OCI-LY1 (cell line): Measurements from ENCODE around the gene OR9G1.

Experiments
- H2AFZ ChIP-seq: fragments of 200-600 bp; sonication (generic), shearing (Covaris generic); 2 replicates; pipeline ENCODE4 v1.6.0; 2014; ENCODE audit warnings: antibody characterized with exemption, mild to moderate bottlenecking, low read length
- H3F3A ChIP-seq: fragments of 200-600 bp; sonication (generic), shearing (Covaris generic); 2 replicates; pipeline ENCODE4 v1.6.0; 2014; ENCODE audit warnings: mild to moderate bottlenecking, antibody characterized with exemption, low read length, moderate library complexity; ENCODE audit not compliant: insufficient read depth
- H3K27ac ChIP-seq: fragments of 200-600 bp; sonication (generic); 2 replicates; pipeline ENCODE4 v1.5.1; 2014; ENCODE audit warnings: low read length, mixed run types, mild to moderate bottlenecking, low read depth; ENCODE audit not compliant: poor library complexity, severe bottlenecking
- H3K27me3 ChIP-seq: fragments of 200-600 bp; sonication (generic); 2 replicates; pipeline ENCODE4 v1.6.0; 2014; ENCODE audit warnings: antibody characterized with exemption, mild to moderate bottlenecking, low read length, moderate library complexity; ENCODE audit not compliant: insufficient read depth
- H3K36me3 ChIP-seq: fragments of 200-600 bp; sonication (generic); 2 replicates; pipeline ENCODE4 v1.6.1; 2014; ENCODE audit warnings: mild to moderate bottlenecking, antibody characterized with exemption, low read length, moderate library complexity, mixed read lengths; ENCODE audit not compliant: insufficient read depth
- H3K4me1 ChIP-seq: fragments of 200-600 bp; sonication (generic); 2 replicates; pipeline ENCODE4 v1.5.1; 2014; ENCODE audit warnings: mild to moderate bottlenecking, low read length, moderate library complexity; ENCODE audit not compliant: insufficient read depth, severe bottlenecking
- H3K4me2 ChIP-seq: fragments of 200-600 bp; sonication (generic), shearing (Covaris generic); 2 replicates; pipeline ENCODE4 v1.6.1; 2014; ENCODE audit warnings: low read length
- H3K4me3 ChIP-seq: fragments of 200-600 bp; sonication (generic); 2 replicates; pipeline ENCODE4 v1.5.1; 2014; ENCODE audit warnings: low read length, low read depth, mild to moderate bottlenecking, mixed read lengths; ENCODE audit not compliant: poor library complexity, severe bottlenecking
- H3K79me2 ChIP-seq: fragments of 200-600 bp; shearing (Covaris generic); 2 replicates; pipeline ENCODE4 v1.6.1; 2016; ENCODE audit warnings: mixed run types, low read length, mixed read lengths; ENCODE audit not compliant: insufficient read depth
- H3K9ac ChIP-seq: fragments of 200-600 bp; sonication (generic), shearing (Covaris generic); 2 replicates; pipeline ENCODE4 v1.6.1; 2014; ENCODE audit warnings: mild to moderate bottlenecking, low read length, mixed read lengths
- H3K9me2 ChIP-seq: fragments of 200-600 bp; sonication (generic), shearing (Covaris generic); 2 replicates; pipeline ENCODE4 v1.6.1; 2014; ENCODE audit warnings: low read depth, mild to moderate bottlenecking, low read length, mixed read lengths
- H3K9me3 ChIP-seq: fragments of 200-600 bp; shearing (Covaris generic); 2 replicates; pipeline ENCODE4 v1.6.1; 2014; ENCODE audit warnings: low read length, mixed read lengths
- H4K20me1 ChIP-seq: fragments of 200-600 bp; sonication (generic), shearing (Covaris generic); 2 replicates; pipeline ENCODE4 v1.6.0; 2016; ENCODE audit warnings: mild to moderate bottlenecking, low read length; ENCODE audit not compliant: insufficient read depth
- CTCF ChIP-seq: fragments of 200-600 bp; sonication (generic), shearing (Covaris generic); IDR thresholded peaks from 2 replicates; pipeline ENCODE4 v1.5.1; 2017; ENCODE audit warnings: mild to moderate bottlenecking, antibody characterized with exemption, low read length, moderate library complexity, mixed read lengths
- EZH2 ChIP-seq: fragments of 200-600 bp; sonication (generic), shearing (Covaris generic); IDR thresholded peaks from 2 replicates; pipeline ENCODE4 v1.8.0; 2017; ENCODE audit warnings: borderline replicate concordance, mixed run types, mild to moderate bottlenecking, antibody characterized with exemption, low read length, moderate library complexity, mixed read lengths

OR9G1 gene

GRCh38 chr11:56698795-56699194, at the start of gene OR9G1:
Gene OR9G1 (plus strand): TSS chr11:56699095. CDS start chr11:56700388, 1,293 bp downstream.
- Histone ChIP-seq H3K9me2 (no peaks in the 10 kb centered on the region), H4K20me1 (no peaks in the 10 kb centered on the region), H3K36me3 (no peaks in the 10 kb centered on the region), H3K27me3 (no peaks in the 10 kb centered on the region), H3K4me2 (no peak within 1 kb of the TSS), H3K4me1 (no peaks in the 10 kb centered on the region), H3F3A (no peaks in the 10 kb centered on the region), H2AFZ (no peak within 1 kb of the TSS), H3K27ac (no peak within 1 kb of the TSS), H3K9me3 (no peaks in the 10 kb centered on the region), H3K4me3 (no peak within 1 kb of the TSS), H3K79me2 (no peaks in the 10 kb centered on the region), H3K9ac (no peak within 1 kb of the TSS)
- TF ChIP-seq CTCF = no peak
- no peak for TF ChIP-seq EZH2

GRCh38 chr11:56659755-56660154, 39.1 kb upstream of the OR9G1 start:
- no peak overlapping the region for H3K27ac ChIP-seq
- H3K36me3 ChIP-seq = no peaks in the 10 kb centered on the region
- no peaks in the 10 kb centered on the region for H3K79me2 ChIP-seq
- H3K4me3 ChIP-seq = no peak overlapping the region
- H3K4me2 ChIP-seq = no peak overlapping the region
- H3K9me2 ChIP-seq = no peaks in the 10 kb centered on the region
- TF ChIP-seq CTCF (no peak), EZH2 (no peak)
- no peak overlapping the region for H3K9ac ChIP-seq
- H3K9me3 ChIP-seq = no peaks in the 10 kb centered on the region
- no peaks in the 10 kb centered on the region for H3F3A ChIP-seq
- H4K20me1 ChIP-seq = no peaks in the 10 kb centered on the region
- H2AFZ ChIP-seq = no peak overlapping the region
- H3K27me3 ChIP-seq = no peaks in the 10 kb centered on the region
- no peaks in the 10 kb centered on the region for H3K4me1 ChIP-seq

GRCh38 chr11:56663386-56663785, 35.5 kb upstream of the OR9G1 start, which contains the start of gene OR5AR1:
Gene OR5AR1 (plus strand): TSS chr11:56663686. CDS start chr11:56663686, 0 bp downstream.
- Histone ChIP-seq H3K4me2 (no peak within 1 kb of the TSS), H3K4me1 (no peaks in the 10 kb centered on the region), H3K27ac (no peak within 1 kb of the TSS), H3K9ac (no peak within 1 kb of the TSS), H3K9me3 (no peaks in the 10 kb centered on the region), H3K4me3 (no peak within 1 kb of the TSS), H3K9me2 (no peaks in the 10 kb centered on the region), H3F3A (no peaks in the 10 kb centered on the region), H3K36me3 (no peaks in the 10 kb centered on the region), H4K20me1 (no peaks in the 10 kb centered on the region), H2AFZ (no peak within 1 kb of the TSS), H3K79me2 (no peaks in the 10 kb centered on the region), H3K27me3 (no peaks in the 10 kb centered on the region)
- TF ChIP-seq CTCF (no peak), EZH2 (no peak)
